ENCODE measurements around the gene IL27RA. TPM values are rescaled to one million over a fixed set of nuclear protein-coding genes. Genes with fewer than 3 reads are reported as not detected.
A peak's percentile ranks its signal among the peaks of the same experiment; 100 is the strongest.

The IL27RA gene
- total RNA-seq, 1 experiment from 2014 or later, result 10.2 TPM

- H3K27me3 ChIP-seq (ENCODE audit: control insufficient read depth, insufficient read depth, low read length), result no peaks in the 10 kb centered on the region
- no TSS peak for BruUV-seq (replicated peaks)
- ChIA-PET POLR2A (no interaction called here), CTCF (no interaction called here)
- H3K27ac ChIP-seq (ENCODE audit: low read length), result no peak overlapping the region
- DNase-seq (ENCODE audit: low read depth, low spot score), result no peak
- peak; percentile 33; the same call in 1 of the 2 replicates for ATAC-seq
- H3K36me3 ChIP-seq (ENCODE audit: control insufficient read depth, insufficient read depth, low read length), result no peaks in the 10 kb centered on the region
- H3K9me3 ChIP-seq (ENCODE audit: control insufficient read depth, insufficient read depth, low read depth, low read length), result no peaks in the 10 kb centered on the region
- intact Hi-C loops (cut with micrococcal nuclease; ENCODE audit: unreplicated experiment), result no loop called here
- H3K4me3 ChIP-seq (ENCODE audit: low read depth in 2 of 2, low read length in 2 of 2), result no peak overlapping the region
- in situ Hi-C loops (cut with HindIII; ENCODE audit: low pct_unique_long_range_greater_than_20kb, low sequenced_read_pairs), result no loop called here
- H3K4me1 ChIP-seq (ENCODE audit: control insufficient read depth, insufficient read depth, low read length), result peaks cover 8% of the 10 kb centered on the region
- TF ChIP-seq POLR2AphosphoS5 (IDR thresholded peaks at IDR 0.05; ENCODE audit: low read depth, low read length), result no peak
- no peak for TF ChIP-seq TCF7L2 (IDR thresholded peaks at IDR 0.05; ENCODE audit: low read depth, low read length)
- TF ChIP-seq SIN3A (IDR thresholded peaks at IDR 0.05; ENCODE audit: borderline replicate concordance, insufficient read depth, low read depth, low read length), result no peak
- TF ChIP-seq REST (IDR thresholded peaks at IDR 0.05; ENCODE audit: insufficient read depth in 1 of 2, low read depth in 2 of 2, low read length in 1 of 2), result no peak
- no peak for TF ChIP-seq CTCF (IDR thresholded peaks at IDR 0.05)
Observed at GRCh38 chr19:13985771-13986347, 45.7 kb upstream of the IL27RA start.

DNA sequence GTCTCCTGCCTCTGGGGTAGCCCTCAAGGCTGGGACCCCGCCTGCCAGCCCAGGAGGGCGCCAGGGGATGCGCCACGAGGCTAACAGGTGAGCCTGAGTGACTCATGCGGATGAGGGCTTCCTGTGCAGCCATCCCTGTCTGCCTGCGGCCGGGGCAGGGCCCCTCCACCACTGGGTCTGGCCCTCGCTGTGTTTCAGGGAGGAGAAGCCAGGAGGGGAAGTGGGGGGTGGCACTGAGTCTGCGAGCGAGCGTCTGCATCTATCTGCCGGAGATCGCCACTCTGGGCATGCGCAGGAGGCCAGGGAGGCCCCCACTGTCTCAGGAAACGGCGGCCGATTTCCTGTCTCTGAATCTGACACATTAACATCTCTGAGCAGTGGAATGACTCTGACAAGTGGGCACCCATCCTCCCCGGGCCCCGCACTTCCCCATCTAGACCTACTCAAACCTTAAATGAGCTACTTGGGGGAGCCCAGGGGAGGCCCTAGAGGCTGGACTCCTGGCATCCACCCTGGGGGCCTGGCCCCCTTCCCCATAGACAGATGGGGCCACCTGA lies 45.1 kb upstream of the IL27RA start:
- POLR2A ChIA-PET, result no interaction called here
- intact Hi-C loops (cut with micrococcal nuclease; ENCODE audit: unreplicated experiment), result no loop called here
- TF ChIP-seq TCF7L2 (IDR thresholded peaks at IDR 0.05; ENCODE audit: low read depth, low read length) (no peak), POLR2AphosphoS5 (IDR thresholded peaks at IDR 0.05; ENCODE audit: low read depth, low read length) (no peak), CTCF (IDR thresholded peaks at IDR 0.05) (no peak), SIN3A (IDR thresholded peaks at IDR 0.05; ENCODE audit: borderline replicate concordance, insufficient read depth, low read depth, low read length) (no peak), REST (IDR thresholded peaks at IDR 0.05; ENCODE audit: insufficient read depth in 1 of 2, low read depth in 2 of 2, low read length in 1 of 2) (no peak)

More for the DNA sequence above, 45.1 kb upstream of the IL27RA start:
- Histone ChIP-seq H3K4me1 (ENCODE audit: control insufficient read depth, insufficient read depth, low read length) (peaks cover 8% of the 10 kb centered on the region), H3K27me3 (ENCODE audit: control insufficient read depth, insufficient read depth, low read length) (no peaks in the 10 kb centered on the region), H3K36me3 (ENCODE audit: control insufficient read depth, insufficient read depth, low read length) (no peaks in the 10 kb centered on the region), H3K9me3 (ENCODE audit: control insufficient read depth, insufficient read depth, low read depth, low read length) (no peaks in the 10 kb centered on the region), H3K4me3 (ENCODE audit: low read depth in 2 of 2, low read length in 2 of 2) (no peak overlapping the region), H3K27ac (ENCODE audit: low read length) (no peak overlapping the region)
- peak; percentile 52 for ATAC-seq
- no TSS peak for BruUV-seq (replicated peaks)
- in situ Hi-C loops (cut with HindIII; ENCODE audit: low pct_unique_long_range_greater_than_20kb, low sequenced_read_pairs), result no loop called here
- CTCF ChIA-PET, result no interaction called here
- DNase-seq (ENCODE audit: low read depth, low spot score), result no peak

Data from Panc1 (cell line).